Hematopoietic multipotent progenitor cell treated with erythropoietin and hydrocortisone succinate and interleukin-3 and kit ligand, for 8 days (in vitro differentiated cells): ENCODE results near the gene RAB17.

Experiments
- DNase-seq: peaks from one replicate; pipeline ENCODE4 v3.0.0-alpha.2; 2015

RAB17 gene, protein sequence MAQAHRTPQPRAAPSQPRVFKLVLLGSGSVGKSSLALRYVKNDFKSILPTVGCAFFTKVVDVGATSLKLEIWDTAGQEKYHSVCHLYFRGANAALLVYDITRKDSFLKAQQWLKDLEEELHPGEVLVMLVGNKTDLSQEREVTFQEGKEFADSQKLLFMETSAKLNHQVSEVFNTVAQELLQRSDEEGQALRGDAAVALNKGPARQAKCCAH

DNA sequence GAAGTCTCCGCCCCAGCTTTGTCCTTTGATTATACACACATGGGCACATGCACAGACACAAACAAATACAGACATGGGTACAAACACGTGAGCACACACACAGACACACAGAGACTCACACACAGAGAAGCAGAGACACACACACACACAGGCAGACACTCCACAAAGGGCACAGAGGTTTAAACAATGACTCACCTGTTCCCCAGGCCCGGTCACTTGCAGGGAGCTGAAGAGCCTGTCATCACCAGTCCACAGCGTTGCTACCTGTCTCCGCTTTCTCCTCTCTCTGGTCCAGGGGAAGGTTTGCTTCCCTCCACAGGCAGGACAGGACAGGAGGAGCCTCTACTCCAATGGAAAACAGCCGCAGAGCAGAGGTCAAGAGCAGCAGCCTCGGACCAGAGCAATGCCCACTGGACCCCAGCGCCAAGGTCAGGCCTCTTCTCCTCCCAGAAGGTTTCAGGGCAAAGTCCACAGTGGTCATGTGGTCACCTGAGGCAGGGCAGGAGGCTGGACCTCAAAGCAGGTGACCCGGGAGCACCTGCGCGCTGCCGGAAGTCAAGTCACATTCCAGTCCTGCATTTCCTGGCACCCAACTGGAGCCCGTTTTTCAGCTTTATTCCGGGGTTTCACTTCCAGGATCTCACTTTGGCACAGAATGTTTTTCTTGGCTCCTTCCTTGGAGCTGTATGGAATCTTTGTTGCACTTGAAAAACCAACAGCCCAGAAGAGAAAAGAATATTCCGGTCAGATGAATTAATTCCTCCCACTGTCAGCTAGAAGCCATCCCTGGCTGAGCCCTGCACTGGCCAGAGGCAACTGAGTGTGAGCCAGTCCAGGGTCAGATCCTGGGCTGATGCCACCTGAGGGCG, at the start of gene RAB17:
Gene RAB17 (minus strand): TSS at position 463 of the 869 bp plus-strand sequence. CDS start 4,580 bp downstream, outside the sequence.
- no peak for DNase-seq

DNA sequence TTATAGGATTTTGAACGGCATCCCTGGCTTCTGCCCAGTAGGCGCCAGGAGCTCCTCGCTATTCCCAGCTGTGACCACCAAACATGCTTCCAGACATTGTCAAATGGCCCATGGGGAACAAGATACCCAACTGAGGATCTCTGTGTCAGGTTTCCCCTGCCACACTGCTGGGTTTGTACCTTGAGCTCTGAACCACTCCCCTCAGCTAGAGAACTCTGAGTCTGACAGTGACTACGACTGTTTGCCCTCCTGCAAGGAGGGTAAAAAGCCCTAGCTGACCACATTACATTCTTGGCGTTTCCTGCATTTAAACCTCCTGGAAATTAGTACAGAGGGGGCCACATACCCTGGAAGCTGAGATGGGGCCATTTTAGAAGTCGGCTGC, 49.3 kb upstream of the RAB17 start:
- DNase-seq, result no peak

DNA sequence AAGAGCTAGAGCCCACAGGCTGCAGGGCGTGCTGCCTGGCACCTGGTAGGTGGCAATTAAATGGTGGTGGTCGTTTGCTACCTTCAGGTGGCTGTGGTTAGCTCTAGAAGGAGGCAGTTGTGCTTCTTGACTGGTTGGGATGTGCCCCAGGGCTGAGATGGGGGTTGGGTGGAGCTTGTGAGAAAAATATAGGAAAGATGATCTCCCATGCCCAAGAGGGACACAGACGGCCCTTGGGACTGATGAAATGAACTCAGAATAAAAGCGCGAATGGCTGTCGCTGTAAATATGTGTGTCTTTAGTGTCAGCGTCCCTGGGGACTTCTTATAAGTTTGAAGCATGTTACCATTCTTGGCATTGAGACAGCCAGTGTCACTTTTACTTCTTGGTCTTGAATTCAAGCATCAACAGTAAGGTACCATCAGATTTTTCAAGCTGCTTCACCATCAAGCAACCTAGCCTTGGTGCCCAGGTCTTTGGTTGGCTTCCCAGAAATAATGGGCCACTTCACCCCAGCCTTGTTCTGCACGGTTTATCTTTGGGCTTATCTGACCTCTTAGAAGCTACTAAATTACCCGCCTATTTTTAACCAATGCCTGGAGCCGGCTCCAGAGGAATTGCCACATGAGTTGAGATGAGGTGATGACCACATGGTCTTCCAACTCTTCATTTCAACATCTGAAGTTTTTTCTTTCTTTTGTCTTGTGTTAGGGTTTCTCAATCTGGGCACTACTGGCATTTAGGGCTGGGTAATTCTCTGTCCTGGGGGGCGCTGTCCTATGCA, 48.7 kb upstream of the RAB17 start:
- no peak for DNase-seq

DNA sequence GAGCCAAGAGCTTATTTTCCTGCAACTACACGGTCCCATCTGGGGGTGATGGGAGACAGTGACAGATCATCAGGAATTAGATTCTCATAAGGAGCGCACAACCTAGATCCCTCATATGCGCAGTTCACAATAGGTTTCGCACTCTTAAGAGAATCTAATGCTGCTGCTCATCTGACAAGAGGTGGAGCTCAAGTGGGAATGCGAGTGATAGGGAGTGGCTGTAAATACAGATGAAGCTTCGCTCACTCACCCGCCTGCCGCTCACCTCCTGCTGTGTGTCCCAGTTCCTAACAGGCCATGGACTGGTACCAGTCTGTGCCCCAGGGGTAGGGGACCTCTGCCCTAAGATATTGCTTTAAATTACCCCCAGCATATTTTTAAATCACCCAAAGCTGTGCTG, 47.6 kb upstream of the RAB17 start:
- DNase-seq, result no peak

DNA sequence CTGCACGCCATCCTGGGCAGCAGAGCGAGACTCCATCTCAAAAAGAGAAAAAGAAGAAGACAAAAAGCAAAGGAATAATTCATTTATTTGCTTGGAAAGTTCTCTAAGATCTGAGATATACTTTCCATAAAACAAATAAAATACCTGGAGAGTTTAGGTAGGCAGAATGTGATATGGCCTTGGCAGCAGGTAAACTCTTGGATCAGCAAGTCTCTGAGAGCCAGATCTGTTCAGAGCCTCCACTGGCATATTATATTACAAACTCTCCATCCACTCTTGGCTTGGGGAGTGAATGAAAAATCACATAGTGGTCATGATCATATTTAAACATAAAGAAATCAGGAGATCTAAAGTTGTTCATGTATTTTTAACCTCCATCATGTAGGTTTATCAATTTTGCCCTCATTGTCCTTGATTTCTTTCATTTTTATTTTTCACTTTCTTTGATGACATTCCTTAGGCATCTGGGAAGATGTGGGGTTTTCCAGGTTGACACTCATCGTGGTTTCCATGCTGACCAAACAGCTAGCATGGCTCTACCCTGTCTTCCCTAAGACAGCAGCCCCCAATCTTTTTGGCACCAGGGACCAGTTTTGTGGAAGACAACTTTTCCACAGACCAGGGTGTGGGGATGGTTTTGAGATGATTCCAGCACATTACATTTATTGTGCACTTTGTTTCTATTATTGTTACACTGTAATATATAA, 47.0 kb upstream of the RAB17 start:
- no peak for DNase-seq

DNA sequence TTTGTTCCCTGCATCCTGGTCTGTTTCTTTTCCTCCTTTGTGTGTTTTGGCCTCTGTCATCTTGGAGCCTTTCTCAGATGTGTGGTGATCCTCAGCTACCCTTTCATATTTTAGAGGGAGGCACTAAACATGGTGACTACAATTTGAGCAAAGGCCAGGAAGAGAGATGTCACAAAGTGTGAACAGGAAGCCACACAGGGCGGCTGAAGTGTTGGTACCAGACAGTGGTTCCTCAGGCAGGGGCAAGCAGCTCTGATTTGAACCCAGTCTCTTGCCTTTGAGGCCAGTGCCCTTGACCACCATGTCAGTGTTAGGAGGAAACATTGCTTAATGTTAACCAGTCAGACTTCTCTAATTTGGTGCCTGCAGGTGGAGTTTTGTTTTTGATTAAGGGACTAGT, 46.0 kb upstream of the RAB17 start:
- no peak for DNase-seq

DNA sequence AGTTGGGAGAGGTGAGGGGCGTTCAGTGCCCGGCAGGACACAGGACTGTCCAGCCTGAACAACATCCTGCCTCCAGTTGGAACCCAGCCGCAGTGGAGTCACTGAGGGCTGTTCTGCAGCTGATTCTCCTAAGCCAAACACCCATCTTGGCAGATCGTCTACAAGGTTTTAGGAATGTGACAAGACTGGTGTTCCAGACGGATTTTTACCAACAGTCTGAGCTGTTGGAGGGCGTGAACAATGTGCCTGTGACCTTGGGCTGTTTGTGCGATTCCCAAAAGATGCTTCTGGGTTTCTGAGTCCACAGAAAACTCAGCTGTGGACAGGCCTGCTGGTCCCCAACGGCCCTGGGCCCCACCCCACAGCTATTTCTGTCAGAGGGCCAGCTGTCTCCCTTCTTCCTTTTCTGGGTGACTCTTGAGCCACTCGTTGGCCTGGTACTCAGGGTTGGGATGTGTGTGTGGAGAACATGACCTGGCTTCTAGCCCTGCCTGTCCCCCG, 42.6 kb upstream of the RAB17 start:
- no peak for DNase-seq

DNA sequence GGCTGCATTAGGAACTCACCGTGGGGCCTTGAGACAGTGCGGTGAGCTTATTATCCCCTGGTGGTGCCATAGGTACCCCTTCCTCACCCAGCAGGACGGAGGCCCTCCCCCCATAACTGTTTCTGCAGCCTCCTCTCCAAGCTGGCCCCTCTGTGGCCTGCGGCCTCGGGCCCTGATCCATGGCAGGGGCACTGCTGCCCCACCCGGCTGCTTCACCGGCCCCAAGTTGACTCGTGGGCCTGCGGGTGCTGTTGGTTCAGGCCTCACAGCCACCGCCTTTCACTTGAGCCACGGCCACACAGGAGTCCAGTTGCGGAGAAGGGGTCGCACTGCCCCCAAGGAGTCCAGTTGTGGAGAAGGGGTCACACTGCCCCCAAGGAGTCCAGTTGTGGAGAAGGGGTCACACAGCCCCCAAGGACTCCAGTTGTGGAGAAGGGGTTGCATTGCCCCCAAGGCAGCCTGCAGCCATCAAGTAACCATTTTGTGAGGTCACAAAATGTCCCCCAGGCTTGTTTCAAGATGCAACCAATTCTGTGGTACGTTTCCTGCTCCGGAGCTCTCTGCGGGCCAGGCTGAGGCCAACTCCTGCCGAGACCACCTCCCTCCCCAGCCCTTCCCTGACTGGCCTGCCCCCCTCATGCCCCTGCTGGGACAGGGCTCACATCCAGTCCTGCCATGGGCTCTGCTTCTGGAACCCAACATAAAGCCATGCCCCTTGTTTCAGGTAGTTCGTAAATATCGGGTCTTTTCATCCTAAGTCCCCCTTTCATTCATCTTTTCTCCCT, 41.5 kb upstream of the RAB17 start:
- no peak for DNase-seq

DNA sequence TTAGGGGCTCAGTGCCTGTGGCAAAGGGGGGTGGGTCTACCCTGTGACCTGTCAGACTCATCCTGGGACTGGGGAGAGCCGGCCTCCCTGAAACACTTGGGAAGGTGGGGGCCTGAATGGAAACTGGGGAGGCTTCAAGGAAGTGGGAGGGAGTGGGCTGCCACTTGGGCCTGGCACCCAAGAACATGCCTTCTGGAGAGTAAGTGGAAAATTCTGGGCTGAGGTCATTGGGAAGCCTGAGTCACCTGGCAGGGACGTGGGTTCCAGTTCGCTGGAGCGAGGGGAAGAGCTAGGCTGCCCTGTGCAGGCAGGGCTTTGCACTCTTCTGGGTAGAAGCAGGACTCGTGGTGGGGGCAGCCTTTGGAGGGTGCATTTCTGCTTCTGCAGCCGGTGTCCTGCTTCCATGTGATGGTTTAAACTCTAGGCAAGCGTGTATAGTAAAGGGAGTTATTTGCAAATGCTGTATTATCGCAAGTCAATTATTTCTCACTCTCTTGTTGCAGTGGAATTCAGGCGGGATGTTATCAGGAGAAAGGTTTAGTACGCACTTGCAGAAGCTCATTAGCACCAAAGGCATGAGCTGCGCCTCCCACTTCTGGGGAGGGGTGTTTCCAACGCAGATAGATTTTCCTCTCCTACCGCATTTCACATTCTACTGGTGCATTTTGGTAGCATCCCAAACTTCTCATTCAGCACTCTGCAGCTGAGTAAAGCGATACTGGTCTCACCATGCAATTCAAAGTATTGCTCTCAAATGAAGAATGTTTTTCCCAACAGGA, 40.7 kb upstream of the RAB17 start:
- DNase-seq, result no peak

DNA sequence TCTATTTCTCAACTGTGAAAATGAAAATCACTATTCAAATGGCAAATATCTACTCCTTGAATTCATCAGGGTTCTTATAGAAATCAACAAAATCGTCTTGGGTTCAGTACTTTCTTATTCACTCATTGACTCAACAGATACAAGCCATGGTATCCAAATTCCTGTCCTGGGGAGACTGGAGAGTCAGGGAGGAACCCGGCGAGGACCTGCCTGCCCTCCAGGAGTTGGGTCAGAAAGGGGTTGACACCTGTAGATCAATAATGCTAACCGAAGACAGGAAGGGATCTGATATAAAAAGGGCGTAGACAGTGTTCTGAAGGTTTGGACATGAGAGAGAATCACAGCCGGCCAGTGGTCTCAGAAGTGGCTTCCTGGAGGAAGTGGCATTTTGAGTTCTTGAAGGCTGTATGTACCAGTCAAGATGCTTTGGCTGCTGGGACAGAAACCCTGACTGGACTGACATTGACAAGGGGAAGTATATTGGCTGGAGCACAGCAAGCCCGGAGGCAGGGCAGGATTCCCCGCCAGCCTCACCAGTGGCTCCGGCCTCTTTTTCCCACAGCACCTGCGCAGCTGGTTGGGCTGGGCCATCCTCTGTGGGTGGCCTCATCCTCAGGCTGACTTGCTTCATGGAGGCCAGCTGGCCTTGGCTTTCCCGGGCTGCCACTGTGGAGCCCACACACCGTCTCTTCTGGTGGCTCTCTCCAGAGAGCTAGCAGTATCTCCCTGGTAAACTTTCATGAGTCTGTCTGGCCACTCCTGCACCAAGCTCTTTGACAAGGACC, 39.9 kb upstream of the RAB17 start:
- no peak for DNase-seq

DNA sequence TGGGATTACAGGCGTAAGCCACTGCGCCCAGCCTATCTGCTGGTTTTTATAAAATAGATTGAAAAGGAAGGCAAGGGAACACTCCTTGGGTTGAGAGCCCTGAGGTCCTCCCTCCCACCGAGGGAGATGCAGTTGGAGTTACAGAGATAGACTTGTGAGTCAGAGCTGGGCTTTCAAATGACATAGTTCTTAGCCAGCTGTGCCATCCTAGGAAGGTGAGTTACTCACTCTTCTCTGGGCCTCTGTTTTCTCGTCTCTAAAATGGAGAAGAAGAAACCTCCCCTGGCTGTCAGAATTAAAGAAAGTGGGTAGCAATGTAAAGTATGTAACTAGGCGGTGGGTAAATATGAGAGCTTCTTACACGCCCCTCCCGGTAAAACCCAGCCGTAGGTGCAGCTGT, 39.2 kb upstream of the RAB17 start:
- no peak for DNase-seq

DNA sequence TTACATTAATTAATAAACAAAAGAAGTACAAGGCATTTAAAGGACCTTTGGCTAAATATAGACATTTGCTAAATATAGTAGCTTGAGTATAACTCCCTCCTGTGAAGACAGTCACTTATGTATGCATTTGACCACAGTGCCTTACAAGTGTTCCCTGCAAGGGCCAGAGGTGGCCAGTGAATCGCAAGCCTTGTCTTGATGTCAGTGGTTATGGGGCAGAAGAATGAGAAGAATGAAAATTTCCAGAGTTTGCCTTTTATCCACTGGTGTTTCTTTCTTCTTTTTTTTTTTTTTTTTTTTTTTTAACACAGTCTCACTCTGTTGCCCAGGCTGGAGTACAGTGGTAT, 38.6 kb upstream of the RAB17 start:
- DNase-seq, result no peak

DNA sequence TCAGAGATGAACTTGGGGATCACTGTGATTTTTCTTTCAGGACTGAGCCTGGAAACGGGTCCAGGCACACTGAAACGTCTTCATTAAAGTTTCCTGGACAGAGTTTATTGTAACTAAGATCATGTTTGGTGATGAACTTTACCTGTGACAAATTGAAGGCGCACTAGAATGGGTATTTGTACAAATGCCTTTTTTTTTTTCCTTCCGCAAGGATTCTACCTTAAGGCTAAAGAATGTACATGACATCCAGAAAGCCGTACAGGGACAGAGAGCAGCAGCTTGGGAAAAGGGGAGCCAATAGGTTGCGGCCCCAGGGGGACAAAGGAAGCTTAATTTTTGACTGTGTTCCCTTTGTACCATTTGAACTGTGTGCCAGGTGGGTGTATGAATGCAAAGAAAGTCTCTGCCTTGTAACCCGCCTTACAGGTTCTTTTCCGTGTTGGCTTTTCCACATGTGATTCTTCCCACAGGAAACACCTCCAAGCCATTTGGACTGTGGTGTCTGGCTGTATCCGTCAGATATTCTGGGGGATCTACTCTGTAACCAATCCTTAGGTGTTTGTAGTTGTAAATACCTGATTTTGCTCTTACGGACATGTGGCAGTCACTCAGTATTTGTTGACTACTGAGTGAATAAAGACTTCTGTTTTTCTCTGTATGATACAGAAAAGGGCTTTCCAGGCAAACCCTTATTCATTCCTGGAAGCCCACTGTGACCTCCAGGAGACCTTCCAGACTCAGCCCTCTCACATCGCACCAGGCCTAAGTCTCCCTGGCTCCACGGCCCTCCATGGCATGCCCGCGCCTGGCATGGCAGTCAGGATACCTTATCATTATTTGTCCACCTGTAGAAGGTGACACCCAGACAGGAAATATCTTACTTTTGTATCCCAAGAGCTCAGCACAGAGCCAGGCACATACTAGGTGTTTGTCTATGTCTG, 38.0 kb upstream of the RAB17 start:
- DNase-seq, result no peak

DNA sequence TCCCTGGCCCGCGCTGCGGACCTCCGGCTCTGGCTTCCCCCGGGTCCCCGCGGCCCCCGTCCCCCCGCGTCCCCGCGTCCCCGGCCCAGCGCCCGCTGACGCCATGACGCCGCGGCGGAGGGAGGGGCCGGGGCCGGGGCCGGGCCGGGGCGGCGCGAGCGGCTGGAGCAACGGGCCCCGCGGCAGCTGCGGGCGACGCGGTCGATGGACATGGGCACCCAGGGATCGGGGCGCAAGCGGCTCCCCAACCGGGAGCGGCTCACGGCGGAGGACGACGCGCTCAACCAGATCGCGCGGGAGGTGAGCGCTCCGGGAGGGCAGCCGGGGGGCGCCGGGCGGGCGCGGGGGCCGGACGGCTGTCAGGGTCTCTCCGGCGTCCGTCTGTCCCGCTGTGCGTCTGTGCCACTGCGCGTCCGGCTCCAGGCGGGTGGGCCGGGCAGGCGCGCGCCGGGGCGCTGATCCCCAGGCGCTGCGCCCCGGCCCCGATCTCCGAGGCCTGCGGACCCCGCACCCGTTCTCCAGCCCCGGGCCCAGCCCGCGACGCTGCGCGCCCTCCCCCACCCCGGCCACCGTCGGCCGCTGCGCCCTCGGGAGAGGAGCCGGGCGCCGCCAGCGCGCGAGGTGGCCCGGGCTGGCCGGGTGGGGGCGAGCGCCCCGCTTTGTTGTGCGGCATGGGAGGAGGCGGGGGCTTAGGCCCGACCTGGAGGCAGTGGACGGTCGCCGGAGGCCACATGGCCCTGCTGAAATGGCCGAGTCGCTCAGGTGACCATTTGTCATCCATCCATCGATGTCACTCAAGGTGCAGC, 37.1 kb upstream of the RAB17 start, which contains the start of gene LRRFIP1:
Gene LRRFIP1 (plus strand): TSS at position 147 of the 806 bp plus-strand sequence. CDS start 58 bp downstream, at position 205.
- no peak for DNase-seq

DNA sequence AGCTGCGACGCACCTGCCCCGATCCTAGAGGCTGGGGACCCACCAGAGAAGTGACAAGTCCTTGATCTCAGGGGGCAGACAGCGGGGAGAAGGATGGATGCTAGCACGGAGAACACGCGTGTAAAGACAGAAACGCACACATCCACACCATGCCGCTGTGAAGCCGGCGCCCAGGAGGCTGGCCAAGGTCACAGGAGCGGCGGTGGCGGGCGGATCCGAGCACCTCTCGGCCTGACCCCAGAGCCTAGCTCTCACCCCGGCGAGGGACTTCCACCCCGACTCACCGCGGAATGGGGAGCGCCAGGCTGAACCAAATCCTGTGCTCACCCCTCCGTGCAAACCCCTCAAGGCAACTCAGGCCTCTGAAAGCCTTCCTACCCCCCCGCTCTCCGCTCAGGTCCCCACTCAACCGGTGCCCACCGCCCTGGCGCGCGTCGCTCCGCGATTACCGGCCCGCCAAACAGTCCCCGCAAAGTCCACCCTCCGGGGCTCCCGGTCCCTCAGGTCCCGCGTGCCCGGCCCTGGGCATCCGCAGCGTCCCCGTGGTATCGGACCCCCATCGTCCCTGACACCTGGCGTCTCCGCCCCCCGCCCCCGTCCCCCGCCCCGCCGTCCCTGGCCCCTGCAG, 36.4 kb upstream of the RAB17 start:
- no peak for DNase-seq

DNA sequence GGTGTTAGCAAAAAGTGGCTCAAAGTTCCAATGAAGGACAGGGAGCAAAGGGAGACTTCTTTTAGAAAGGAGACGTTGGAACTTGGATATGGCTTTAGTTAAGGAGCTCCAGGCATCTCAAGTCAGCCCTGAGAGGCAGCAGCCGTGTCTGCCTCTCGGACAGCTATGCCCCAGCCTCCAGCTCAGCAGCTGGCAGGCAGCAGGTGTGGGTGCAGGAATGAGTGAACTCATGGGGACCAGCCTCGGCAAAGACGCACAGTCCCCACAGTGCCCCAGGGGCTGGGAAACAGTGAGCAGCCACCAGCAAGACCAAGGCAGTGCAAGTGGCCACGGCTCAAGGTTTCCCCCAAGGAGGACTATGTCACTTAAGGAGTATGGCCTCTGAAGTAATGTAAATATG, 35.2 kb upstream of the RAB17 start:
- no peak for DNase-seq

DNA sequence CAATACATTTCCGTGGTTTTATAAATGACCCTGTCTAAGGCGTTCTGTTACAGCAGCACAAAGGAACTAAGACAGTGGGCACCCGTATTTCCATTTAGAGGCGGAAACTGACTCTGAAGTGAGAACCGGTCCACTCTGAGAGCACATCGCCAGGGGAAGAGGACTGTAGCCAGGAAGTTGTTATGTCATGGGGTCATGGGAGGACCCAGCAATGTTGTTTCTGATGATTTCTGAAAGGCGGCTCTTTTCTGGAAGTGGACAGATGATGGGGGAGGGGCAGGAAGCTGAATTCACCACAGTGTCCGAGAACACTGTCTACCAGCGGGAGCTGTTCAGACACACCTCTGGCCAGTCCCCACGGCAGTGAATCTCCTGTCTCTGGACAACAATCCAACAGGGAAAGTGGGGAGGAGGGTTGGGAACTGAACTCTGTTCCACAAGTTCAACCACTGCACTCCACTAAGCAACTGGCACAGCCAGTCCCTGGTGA, 34.7 kb upstream of the RAB17 start:
- no peak for DNase-seq

DNA sequence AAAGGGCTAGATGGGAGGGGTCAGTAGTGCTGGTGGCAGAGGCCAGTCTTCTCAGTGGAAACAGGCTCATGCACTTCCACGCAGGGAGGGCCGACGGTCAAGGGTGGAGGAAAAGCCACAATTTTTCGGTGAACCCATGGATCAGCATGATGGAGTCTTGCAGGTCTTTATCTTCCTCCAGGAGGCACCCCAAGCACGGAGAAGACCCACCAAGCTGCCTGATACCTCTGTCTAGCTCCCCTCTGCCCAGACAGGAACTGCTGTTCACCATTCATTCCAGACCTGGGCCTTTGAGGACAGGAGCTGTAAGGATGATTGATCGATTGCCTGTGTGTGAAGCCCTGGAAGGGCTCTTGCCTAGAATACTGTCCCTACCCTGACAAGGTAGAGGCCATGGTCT, 34.0 kb upstream of the RAB17 start:
- no peak for DNase-seq
